ENCODE results near the gene PLCD1.
"Not testable (repeated sequence)": the region's sequence is repeated elsewhere in the genome, so short reads cannot be mapped to it uniquely, and the experiment has no call there.

The PLCD1 gene

DNA sequence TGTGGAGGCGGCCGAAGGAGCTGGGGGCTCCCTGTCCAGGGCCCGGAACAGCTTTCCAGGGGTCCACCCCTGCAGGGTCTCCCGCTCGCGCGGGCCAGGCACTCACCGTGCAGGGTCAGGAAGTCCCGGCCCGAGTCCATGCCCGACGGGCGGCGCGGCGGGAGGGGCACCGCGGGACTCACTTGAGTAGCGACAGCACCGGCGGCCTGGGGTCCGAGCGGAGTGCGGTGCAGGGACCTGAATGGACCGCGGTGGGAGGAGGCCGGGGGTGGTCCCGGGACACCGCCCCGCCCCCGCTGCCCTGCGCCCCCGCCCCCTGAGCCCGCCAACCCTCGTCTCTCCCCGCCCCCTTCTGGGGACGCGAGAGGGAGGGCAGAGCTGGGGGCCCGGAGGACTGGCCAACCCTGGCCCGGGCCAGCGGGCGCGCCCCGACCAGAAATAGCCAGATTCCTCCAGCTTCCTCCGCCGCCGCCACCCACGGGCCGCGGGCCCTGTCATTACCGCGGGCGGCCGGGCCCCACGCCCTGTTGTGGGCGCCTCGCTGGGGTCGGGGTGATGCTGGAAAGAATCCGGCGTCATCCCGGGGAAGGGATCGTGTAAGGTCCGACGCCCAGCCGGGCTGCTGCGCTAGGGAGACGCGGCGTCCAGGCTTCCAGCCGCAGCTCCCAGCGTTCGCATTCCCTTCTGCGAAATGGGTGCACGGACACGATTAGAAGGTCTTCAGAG lies at the start of gene PLCD1:
TSS of gene PLCD1 (minus strand) at position 243 of the 726 bp plus-strand sequence. CDS start at position 140, 103 bp downstream.
- Mint-ChIP-seq H3K27ac (no peak within 1 kb of the TSS), H3K27me3 (peaks cover 2% of the 10 kb centered on the region), H3K4me1 (ENCODE audit: low read depth) (peaks cover 18% of the 10 kb centered on the region), H3K36me3 (no peaks in the 10 kb centered on the region), H3K4me3 (peak within 1 kb of the TSS; percentile 77), H3K9me3 (ENCODE audit: low read depth) (no peaks in the 10 kb centered on the region)

DNA sequence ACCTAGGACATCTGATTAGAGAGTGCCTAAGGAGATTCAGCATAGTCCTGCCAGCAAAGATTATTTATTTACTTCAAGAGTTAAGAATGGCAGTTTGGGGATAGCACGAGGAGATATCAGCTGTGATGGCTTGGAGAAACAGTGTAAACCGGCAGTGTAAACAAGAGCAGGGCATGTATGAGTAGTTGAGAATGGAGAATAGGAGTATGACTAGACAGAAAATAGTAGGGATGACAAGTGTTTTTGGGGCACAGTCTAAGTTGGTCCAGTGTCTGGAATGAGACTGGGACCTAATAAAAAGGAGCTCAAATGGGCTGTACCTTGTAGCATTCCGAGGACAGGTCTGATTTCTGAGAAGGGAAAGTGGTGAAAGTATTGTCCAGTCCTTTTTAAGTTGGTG lies 47.6 kb upstream of the PLCD1 start:
- H3K4me1 Mint-ChIP-seq (ENCODE audit: low read depth); H3K36me3 Mint-ChIP-seq; H3K27me3 Mint-ChIP-seq; H3K27ac Mint-ChIP-seq; H3K9me3 Mint-ChIP-seq (ENCODE audit: low read depth); H3K4me3 Mint-ChIP-seq: not testable (repeated sequence)

DNA sequence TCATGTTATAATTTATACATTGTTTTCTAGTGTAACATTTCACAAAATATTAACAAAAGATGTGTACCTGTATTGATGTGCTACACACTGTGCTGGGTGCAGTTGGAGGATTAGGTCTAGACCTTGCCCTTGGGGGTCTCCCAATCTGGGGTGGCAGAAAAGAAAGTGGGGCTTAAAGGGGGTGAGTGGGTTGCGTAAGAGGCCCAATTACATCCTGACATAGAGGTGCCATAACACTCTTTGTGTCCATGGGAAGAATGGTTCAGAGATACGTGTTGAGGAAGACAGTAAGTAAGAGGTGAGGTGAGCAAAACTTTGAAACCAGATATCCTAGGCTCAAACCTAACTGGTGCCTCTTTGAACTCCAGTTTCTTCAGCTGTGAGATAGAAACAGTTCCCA lies 40.6 kb upstream of the PLCD1 start:
- Mint-ChIP-seq H3K4me1 (ENCODE audit: low read depth) (no peaks in the 10 kb centered on the region), H3K27me3 (no peaks in the 10 kb centered on the region), H3K36me3 (peaks cover 5% of the 10 kb centered on the region), H3K9me3 (ENCODE audit: low read depth) (no peaks in the 10 kb centered on the region), H3K4me3 (no peak overlapping the region), H3K27ac (no peak overlapping the region)

GRCh38 chr3:38067508-38068233 lies 38.2 kb upstream of the PLCD1 start:
- H3K27me3 Mint-ChIP-seq: no peaks in the 10 kb centered on the region
- H3K4me1 Mint-ChIP-seq (ENCODE audit: low read depth): no peaks in the 10 kb centered on the region
- no peak overlapping the region for H3K4me3 Mint-ChIP-seq
- no peaks in the 10 kb centered on the region for H3K9me3 Mint-ChIP-seq (ENCODE audit: low read depth)
- peaks cover 7% of the 10 kb centered on the region for H3K36me3 Mint-ChIP-seq
- H3K27ac Mint-ChIP-seq: no peak overlapping the region

DNA sequence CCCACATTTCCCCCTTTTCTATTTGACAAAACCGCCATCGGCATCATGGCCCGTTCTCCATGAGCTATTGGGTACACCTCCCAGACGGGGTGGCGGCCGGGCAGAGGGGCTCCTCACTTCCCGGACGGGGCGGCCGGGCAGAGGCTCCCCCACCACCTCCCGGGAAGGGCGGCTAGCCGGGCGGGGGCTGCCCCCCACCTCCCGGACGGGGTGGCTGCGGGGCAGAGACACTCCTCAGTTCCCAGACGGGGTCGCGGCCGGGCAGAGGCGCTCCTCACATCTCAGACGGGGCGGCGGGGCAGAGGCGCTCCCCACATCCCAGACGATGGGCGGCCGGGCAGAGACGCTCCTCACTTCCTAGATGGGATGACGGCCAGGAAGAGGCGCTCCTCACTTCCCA lies 35.0 kb upstream of the PLCD1 start:
- peaks cover 14% of the 10 kb centered on the region for H3K36me3 Mint-ChIP-seq
- not testable (repeated sequence) for H3K9me3 Mint-ChIP-seq (ENCODE audit: low read depth); H3K27ac Mint-ChIP-seq; H3K27me3 Mint-ChIP-seq; H3K4me1 Mint-ChIP-seq (ENCODE audit: low read depth); H3K4me3 Mint-ChIP-seq

GRCh38 chr3:38062809-38063208 lies 33.4 kb upstream of the PLCD1 start:
- H3K9me3 Mint-ChIP-seq (ENCODE audit: low read depth): no peaks in the 10 kb centered on the region
- peaks cover 2% of the 10 kb centered on the region for H3K4me1 Mint-ChIP-seq (ENCODE audit: low read depth)
- no peaks in the 10 kb centered on the region for H3K27me3 Mint-ChIP-seq
- no peak overlapping the region for H3K4me3 Mint-ChIP-seq
- peaks cover 14% of the 10 kb centered on the region for H3K36me3 Mint-ChIP-seq
- H3K27ac Mint-ChIP-seq: no peak overlapping the region

DNA sequence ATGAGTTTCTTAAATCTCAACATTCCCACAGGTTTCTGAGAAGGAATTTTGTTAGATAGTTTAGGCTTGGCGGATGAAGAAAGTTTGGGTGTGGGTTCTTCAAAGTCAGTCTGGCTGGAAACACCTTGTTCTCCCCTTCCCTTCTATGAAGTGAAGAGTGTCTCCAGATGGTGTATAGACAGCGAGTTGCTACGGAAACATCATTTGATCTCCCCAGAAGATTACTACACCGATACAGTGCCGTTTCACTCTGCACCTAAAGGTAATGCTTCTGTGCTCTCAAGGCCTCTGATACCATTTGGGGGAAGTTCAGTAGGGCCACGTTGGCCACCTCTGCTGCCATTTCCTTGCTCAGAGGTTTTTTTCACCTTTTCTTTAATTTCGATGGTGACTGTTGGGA lies 30.1 kb upstream of the PLCD1 start:
- Mint-ChIP-seq H3K9me3 (ENCODE audit: low read depth) (no peaks in the 10 kb centered on the region), H3K4me1 (ENCODE audit: low read depth) (peaks cover 5% of the 10 kb centered on the region)

GRCh38 chr3:38059148-38059547 lies 29.7 kb upstream of the PLCD1 start:
- Mint-ChIP-seq H3K27me3 (no peaks in the 10 kb centered on the region), H3K36me3 (peaks cover 9% of the 10 kb centered on the region), H3K4me1 (ENCODE audit: low read depth) (peaks cover 5% of the 10 kb centered on the region), H3K9me3 (ENCODE audit: low read depth) (no peaks in the 10 kb centered on the region), H3K27ac (no peak overlapping the region), H3K4me3 (no peak overlapping the region)

More for the DNA sequence above, 30.1 kb upstream of the PLCD1 start:
- H3K27ac Mint-ChIP-seq: no peak overlapping the region
- H3K27me3 Mint-ChIP-seq: no peaks in the 10 kb centered on the region
- H3K36me3 Mint-ChIP-seq: peaks cover 9% of the 10 kb centered on the region
- no peak overlapping the region for H3K4me3 Mint-ChIP-seq

DNA sequence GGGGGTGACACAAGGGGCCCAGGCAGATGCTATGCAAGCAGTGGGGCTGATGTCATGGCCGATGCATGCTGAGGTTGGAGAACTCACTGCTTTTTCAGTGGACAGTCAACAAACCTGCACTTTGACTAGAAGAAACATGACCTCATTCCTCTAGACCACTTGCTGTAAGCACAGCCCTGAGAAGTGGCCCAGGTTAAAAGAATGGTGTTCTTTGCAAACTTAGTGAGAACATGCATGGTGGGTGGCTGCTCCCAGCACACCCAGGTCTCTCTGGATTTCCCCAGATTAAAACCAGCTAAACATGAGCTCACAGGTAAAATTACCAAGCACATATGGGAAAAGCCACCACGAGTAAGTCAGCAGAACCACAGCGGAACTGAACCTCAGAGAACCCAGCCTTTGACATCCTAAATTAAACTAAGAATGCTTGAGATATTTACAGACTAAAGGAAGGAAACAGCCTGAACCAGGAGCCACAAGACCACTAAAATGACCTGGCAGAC lies 25.1 kb upstream of the PLCD1 start:
- peaks cover 3% of the 10 kb centered on the region for H3K36me3 Mint-ChIP-seq
- H3K4me3 Mint-ChIP-seq: no peak overlapping the region
- no peaks in the 10 kb centered on the region for H3K27me3 Mint-ChIP-seq
- no peaks in the 10 kb centered on the region for H3K9me3 Mint-ChIP-seq (ENCODE audit: low read depth)
- H3K4me1 Mint-ChIP-seq (ENCODE audit: low read depth): peaks cover 5% of the 10 kb centered on the region
- H3K27ac Mint-ChIP-seq: no peak overlapping the region

DNA sequence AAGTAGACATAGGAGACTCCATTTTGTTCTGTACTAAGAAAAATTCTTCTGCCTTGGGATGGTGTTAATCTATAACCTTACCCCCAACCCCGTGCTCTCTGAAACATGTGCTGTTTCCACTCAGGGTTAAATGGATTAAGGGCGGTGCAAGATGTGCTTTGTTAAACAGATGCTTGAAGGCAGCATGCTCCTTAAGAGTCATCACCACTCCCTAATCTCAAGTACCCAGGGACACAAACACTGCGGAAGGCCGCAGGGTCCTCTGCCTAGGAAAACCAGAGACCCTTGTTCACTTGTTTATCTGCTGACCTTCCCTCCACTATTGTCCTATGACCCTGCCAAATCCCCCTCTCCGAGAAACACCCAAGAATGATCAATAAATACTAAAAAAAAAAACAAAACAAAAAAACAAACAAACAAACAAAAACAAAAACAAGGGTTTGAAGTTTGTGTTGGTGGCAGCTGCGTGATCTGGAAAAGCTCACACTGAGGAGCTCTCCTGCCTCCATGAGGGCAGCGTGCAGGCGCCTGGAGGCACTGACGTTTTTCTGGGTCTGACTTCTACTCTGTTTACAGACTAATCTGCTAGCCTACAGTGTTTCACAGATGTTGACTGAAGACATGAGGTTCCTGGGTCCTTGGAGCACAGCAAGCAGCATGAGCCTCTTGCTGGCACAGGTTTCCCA lies 24.5 kb upstream of the PLCD1 start:
- not testable (repeated sequence) for H3K9me3 Mint-ChIP-seq (ENCODE audit: low read depth); H3K4me3 Mint-ChIP-seq; H3K4me1 Mint-ChIP-seq (ENCODE audit: low read depth); H3K27ac Mint-ChIP-seq; H3K36me3 Mint-ChIP-seq; H3K27me3 Mint-ChIP-seq

DNA sequence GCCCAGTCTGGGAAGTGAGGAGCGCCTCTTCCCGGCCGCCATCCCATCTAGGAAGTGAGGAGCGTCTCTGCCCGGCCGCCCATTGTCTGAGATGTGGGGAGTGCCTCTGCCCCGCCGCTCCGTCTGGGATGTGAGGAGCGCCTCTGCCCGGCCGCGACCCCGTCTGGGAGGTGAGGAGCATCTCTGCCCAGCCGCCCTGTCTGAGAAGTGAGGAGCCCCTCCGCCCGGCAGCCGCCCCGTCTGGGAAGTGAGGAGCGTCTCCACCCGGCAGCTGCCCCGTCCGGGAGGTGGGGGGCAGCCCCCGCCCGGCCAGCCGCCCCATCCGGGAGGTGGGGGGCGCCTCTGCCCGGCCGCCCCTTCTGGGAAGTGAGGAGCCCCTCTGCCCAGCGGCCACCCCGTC lies 23.8 kb upstream of the PLCD1 start:
- H3K4me3 Mint-ChIP-seq; H3K27ac Mint-ChIP-seq; H3K4me1 Mint-ChIP-seq (ENCODE audit: low read depth); H3K9me3 Mint-ChIP-seq (ENCODE audit: low read depth); H3K36me3 Mint-ChIP-seq; H3K27me3 Mint-ChIP-seq: not testable (repeated sequence)

DNA sequence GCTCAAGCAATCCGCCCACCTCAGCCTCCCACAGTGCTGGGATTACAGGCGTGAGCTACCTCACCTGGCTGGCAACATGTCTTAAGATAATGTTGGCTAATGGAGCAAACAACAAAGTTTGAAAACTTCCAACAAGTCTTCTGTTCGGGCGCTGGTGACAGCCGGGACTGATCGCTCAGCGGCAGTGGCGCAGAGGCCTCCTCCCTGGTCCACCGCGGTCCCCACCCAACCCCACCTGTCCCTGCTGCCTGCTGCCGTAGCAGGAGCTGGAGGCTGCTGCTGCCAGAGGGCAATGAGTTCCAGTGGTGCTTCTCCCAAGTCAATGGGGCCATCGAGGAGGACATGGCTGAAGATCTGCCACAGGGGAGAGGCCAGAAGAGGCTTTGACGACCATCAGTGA lies 21.7 kb upstream of the PLCD1 start:
- Mint-ChIP-seq H3K27me3 (no peaks in the 10 kb centered on the region), H3K36me3 (peaks cover 10% of the 10 kb centered on the region), H3K9me3 (ENCODE audit: low read depth) (no peaks in the 10 kb centered on the region), H3K27ac (no peak overlapping the region), H3K4me3 (no peak overlapping the region), H3K4me1 (ENCODE audit: low read depth) (peaks cover 3% of the 10 kb centered on the region)

DNA sequence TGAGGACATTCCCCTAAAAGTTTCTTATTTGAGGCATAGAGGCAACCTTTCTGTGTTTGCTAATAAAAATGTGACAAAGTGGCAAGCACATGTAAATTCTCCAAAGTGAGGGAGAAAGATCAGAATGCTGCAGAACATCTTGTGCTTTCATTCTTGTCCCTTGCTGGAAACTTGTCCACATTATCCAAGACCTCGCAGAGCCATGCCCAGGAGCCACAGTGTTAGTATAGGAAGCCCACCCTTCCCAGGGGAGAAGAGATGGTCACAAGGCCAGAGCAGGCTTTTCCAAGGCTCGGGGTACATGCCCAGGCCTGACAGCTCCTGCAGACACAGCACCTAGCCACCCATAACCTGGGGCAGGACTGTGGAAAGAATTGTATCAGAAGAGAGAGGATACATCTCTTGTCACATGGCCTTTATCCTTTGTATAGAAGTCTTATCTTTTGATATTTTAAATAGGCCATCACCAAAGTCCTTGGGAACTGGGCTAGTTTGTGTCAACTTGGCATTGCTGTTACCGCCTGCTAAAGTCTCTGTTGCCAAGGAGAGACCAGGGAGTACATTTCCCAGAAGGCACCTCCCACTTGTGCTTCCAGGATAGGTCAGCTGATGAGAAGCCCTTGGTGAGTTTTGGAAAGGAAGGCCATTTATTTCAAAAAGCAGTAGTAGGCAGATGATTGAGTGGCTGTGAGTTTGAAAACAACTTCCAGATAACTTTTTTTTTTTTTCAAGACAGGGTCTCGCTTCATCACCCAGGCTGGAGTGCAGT lies 20.1 kb upstream of the PLCD1 start:
- Mint-ChIP-seq H3K9me3 (ENCODE audit: low read depth) (no peaks in the 10 kb centered on the region), H3K4me1 (ENCODE audit: low read depth) (no peaks in the 10 kb centered on the region), H3K4me3 (no peak overlapping the region), H3K27me3 (no peaks in the 10 kb centered on the region), H3K36me3 (peaks cover 16% of the 10 kb centered on the region), H3K27ac (no peak overlapping the region)

DNA sequence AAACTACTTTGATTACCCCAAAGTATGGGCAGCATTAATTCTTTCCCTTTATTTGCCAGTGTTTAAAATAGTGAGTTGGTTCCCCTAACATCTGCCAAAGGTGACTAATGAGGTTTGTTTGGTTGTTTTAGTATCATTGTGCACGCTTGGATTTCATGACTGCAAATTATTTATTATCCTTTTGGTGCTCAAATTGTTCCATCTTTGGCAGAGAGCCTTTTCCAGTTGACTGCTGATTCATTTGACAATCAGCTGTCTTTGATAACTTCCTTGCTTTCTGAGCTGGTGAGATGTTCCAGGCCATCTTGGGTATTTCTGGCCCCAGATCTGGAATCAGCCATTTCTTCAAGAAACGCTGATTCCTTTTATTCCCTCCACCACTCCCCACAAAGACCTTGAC lies 18.5 kb upstream of the PLCD1 start:
- no peak overlapping the region for H3K27ac Mint-ChIP-seq
- peaks cover 16% of the 10 kb centered on the region for H3K36me3 Mint-ChIP-seq
- H3K4me3 Mint-ChIP-seq: no peak overlapping the region
- no peaks in the 10 kb centered on the region for H3K27me3 Mint-ChIP-seq
- H3K9me3 Mint-ChIP-seq (ENCODE audit: low read depth): no peaks in the 10 kb centered on the region
- no peaks in the 10 kb centered on the region for H3K4me1 Mint-ChIP-seq (ENCODE audit: low read depth)

GRCh38 chr3:38046821-38047220 lies 17.4 kb upstream of the PLCD1 start:
- Mint-ChIP-seq H3K27me3 (no peaks in the 10 kb centered on the region), H3K9me3 (ENCODE audit: low read depth) (no peaks in the 10 kb centered on the region), H3K4me1 (ENCODE audit: low read depth) (no peaks in the 10 kb centered on the region), H3K36me3 (peaks cover 18% of the 10 kb centered on the region), H3K4me3 (no peak overlapping the region), H3K27ac (no peak overlapping the region)

All from activated naive CD8-positive, alpha-beta T cell (primary cell).